AG08395 (cell line): ENCODE results near the gene HSF5.
"Not testable (repeated sequence)": the region's sequence is repeated elsewhere in the genome, so short reads cannot be mapped to it uniquely, and the experiment has no call there.

ENCODE experiments used
- DNase-seq: peaks from one replicate; pipeline ENCODE4 v3.0.0; 2012; ENCODE audit warnings: mixed read lengths, low spot score

HSF5 gene

DNA sequence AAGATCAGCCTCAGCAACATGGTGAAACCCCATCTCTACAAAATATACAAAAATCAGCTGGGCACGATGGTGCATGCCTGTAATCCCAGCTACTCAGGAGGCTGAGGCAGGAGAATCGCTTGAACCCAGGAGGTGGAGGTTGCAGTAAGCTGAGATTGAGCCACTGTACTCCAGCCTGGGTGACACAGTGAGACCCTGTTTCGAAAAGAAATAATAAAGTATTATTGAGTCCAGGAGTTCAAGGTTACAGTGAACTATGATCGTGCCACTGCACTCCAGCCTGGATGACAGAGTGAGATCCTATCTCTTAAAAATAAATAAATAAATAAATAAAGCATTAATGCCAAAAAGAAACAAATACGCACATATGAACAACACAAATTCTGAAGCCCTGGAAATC, 6.4 kb downstream of the HSF5 start:
- not testable (repeated sequence) for DNase-seq

DNA sequence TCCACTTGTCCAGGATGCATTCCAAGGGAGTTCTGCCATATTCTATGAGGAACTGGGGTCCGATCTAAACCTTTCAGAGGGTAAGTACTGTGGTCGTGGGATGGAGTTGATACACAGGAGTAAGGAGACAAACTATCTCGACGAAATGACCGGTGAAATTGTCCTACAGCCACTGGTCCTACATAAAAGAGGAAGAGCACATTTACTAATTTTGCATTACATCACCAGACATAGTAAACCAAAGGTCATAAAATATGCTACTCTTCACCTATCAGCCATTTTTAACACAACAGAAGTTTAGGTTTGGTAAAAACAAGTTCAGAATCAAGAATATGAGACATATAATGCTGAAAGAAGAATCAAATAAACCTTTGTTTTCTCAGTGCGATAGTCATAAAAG, 8.1 kb downstream of the HSF5 start:
- no peak for DNase-seq

DNA sequence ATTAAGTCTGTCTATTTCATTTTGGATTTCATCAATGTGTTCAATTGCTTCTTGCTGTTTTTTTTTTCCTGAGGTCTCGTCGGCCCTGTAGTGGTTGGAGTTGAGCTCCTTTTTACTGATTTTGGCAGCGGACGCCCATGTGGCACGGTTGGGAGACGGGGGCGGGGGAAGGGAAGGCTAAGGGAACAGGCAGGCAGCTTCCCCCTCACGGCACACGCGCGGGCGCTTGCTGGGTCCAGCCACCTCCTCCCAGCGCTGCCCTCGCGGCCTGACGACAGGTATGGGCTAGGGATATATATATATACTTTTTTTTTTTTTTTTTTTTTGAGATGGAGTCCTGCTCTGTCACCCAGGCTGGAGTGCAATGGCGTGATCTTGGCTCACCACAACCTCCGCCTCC, 11.4 kb downstream of the HSF5 start:
- no peak for DNase-seq

DNA sequence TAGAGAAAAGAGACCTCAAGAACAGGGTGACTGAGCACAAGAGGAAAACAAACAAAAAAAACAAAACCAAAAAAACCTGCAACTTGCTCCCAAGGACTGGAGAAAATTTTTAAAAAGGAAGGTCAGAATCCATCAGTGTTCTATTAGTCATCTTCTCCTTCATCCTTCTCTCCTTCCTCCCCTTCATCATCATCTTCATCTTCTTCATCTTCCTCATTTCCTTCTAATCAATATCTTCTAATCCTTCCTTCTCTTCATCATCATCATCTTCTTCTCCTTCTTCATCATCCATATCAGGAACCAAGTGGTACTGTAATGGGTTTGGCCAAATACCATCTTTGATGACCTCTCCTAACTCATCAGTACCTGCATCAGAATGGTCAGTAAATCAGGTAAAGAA, 12.2 kb downstream of the HSF5 start:
- no peak for DNase-seq

GRCh38 chr17:58470356-58470755, 17.9 kb downstream of the HSF5 start:
- DNase-seq = no peak

- no peak for DNase-seq
Observed at GRCh38 chr17:58468944-58469343, 19.3 kb downstream of the HSF5 start.

- no peak for DNase-seq
Observed at GRCh38 chr17:58455491-58455890, 32.7 kb downstream of the HSF5 start.

GRCh38 chr17:58452738-58453137, 35.5 kb downstream of the HSF5 start:
- DNase-seq = no peak

GRCh38 chr17:58447039-58447975, 40.9 kb downstream of the HSF5 start:
- peak; percentile 73 for DNase-seq

- no peak for DNase-seq
Observed at GRCh38 chr17:58446086-58446485, 42.1 kb downstream of the HSF5 start.

- no peak for DNase-seq
Observed at GRCh38 chr17:58436805-58437239, 51.4 kb downstream of the HSF5 start.

- DNase-seq = no peak
Observed at GRCh38 chr17:58436245-58436644, 52.0 kb downstream of the HSF5 start.

GRCh38 chr17:58432806-58433573, 55.2 kb downstream of the HSF5 start:
- DNase-seq = no peak

DNA sequence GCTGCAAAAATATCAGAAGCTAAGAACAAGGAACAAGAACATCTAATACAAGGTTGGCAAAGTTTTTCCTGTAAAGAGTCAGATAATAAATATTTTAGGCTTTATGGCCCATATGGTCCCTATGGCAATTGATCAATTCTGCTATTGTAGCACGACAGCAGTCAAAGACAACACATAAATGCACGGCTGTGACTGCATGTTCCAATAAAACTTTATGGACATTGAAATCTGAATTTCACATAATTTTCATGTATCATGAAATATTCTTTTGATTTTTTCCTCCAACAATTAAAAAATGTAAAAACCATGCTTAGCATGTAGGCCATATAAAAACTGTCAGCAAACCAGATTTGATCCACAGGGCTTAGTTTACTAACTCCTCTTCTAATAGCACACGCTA, 60.4 kb downstream of the HSF5 start:
- DNase-seq = no peak

- no peak for DNase-seq
Observed at GRCh38 chr17:58421711-58422110, 66.5 kb downstream of the HSF5 start.

DNA sequence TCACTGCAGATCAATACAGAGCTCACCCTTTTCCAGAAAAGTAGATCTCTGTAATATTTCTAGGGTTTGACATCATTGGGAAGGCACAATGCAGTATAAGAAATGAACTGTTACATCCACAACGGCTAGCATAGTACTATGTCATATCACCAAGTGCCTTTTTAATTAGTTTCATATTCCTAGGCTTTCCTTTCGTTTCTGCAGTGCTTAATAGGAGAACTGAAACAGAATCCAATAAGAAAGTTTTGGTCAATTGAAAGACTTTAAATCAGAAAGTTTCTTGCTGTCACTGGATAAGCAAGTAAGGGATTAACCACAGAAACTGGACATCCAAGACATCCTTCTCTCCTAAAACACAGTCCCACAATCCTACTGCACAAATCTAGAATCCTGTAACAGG, 67.4 kb downstream of the HSF5 start:
- no peak for DNase-seq

GRCh38 chr17:58417300-58418092, 70.7 kb downstream of the HSF5 start, which contains the start of gene RNF43:
TSS of gene RNF43 (minus strand) at chr17:58417534. CDS start at chr17:58415577, 1,957 bp downstream.
- DNase-seq = peak; percentile 88

DNA sequence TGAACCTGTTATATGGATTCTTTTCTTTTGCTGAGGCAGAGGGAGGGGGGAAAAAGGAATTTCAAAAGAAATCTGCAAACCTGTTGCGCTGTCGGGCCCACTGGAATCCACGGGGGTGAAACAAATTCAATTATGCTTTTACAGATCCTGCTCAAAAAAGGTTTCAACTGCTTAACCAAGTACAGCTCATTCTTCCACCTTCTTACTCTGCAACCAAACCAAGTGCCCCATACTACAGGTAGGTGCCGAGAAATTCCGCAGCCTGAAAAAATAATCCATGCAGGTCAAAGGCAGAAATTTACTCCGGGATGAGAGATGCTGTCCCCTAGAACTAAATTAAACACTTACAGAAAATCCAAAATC, 71.3 kb downstream of the HSF5 start:
- DNase-seq = no peak

DNA sequence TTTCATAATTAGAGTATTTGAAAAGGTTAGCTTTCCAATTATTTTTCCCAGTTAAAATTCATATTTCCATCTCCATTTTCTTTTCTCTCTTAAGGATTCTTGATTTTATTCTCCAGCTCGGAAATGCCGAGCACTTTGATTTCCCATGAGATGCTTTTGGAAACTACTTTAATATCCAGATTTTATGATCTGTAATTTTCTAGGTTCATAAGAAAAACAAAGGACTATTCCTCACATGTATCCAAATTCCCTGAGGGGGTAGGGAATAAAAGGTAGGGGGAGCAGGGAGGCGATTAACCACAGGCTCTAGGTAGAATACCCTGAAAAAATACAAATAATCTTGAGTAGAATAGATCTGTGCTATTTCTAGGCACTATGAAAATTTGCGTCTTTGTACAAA, 71.8 kb downstream of the HSF5 start:
- no peak for DNase-seq

GRCh38 chr17:58415371-58416055, 72.7 kb downstream of the HSF5 start:
- DNase-seq = no peak

DNA sequence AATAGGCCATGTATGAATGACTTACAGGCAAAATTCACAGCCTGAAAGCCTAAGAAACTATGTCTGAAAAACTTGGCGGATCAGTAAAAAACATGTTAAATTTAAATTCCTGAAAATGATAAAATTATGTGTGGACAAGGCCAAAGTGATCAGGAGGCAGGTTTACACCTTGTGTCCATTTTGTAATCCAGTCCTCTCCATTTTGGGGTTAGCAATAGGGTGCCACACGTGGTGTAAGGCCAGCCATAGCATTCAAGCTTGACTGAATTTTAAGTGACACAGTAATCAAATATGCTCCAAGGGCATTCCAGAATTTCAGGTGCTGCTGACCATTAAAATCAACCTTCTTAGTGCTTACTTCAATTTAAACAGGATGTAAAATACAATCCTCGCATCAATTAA, 73.6 kb downstream of the HSF5 start:
- DNase-seq = no peak

GRCh38 chr17:58413684-58414083, 74.5 kb downstream of the HSF5 start:
- no peak for DNase-seq
